MM.1S (cell line): ENCODE measurements around the gene ARSA.

ENCODE experiments used
- DNase-seq: peaks from one replicate; pipeline ENCODE4 v3.0.0-alpha.2; 2015
- H2AFZ ChIP-seq: fragments of 300-600 bp; sonication (generic); 2 replicates; pipeline ENCODE4 v1.6.0; 2016; ENCODE audit warnings: antibody characterized with exemption, low read length
- H3F3A ChIP-seq: fragments of 300-600 bp; sonication (generic); 2 replicates; pipeline ENCODE4 v1.6.1; 2016; ENCODE audit warnings: mild to moderate bottlenecking, antibody characterized with exemption, low read length, moderate library complexity, mixed read lengths; ENCODE audit not compliant: insufficient read depth
- H3K27ac ChIP-seq: fragments of 300-600 bp; sonication (generic); 2 replicates; pipeline ENCODE4 v1.5.1; 2016; ENCODE audit warnings: mild to moderate bottlenecking, low read length
- H3K27me3 ChIP-seq: fragments of 300-600 bp; sonication (generic); replicated peaks from 2 replicates; pipeline ENCODE4 v1.6.0; 2016; ENCODE audit warnings: low read length; ENCODE audit not compliant: insufficient read depth
- H3K36me3 ChIP-seq: fragments of 300-600 bp; sonication (generic); replicated peaks from 2 replicates; pipeline ENCODE4 v1.6.1; 2016; ENCODE audit warnings: mild to moderate bottlenecking, low read length, mixed read lengths; ENCODE audit not compliant: insufficient read depth
- H3K4me1 ChIP-seq: fragments of 300-600 bp; sonication (generic); 2 replicates; pipeline ENCODE4 v1.6.1; 2016; ENCODE audit warnings: low read length, mixed read lengths
- H3K4me2 ChIP-seq: fragments of 300-600 bp; sonication (generic); 2 replicates; pipeline ENCODE4 v1.6.0; 2016; ENCODE audit warnings: low read depth, low read length
- H3K4me3 ChIP-seq: fragments of 300-600 bp; sonication (generic); 2 replicates; pipeline ENCODE4 v1.5.1; 2016; ENCODE audit warnings: low read length, mixed read lengths
- H3K79me2 ChIP-seq: fragments of 300-600 bp; sonication (generic); 2 replicates; pipeline ENCODE4 v1.6.1; 2016; ENCODE audit warnings: mixed run types, low read length, mixed read lengths
- H3K9ac ChIP-seq: fragments of 300-600 bp; sonication (generic); 2 replicates; pipeline ENCODE4 v1.6.1; 2016; ENCODE audit warnings: low read length, mixed read lengths
- H3K9me2 ChIP-seq: fragments of 300-600 bp; sonication (generic); replicated peaks from 2 replicates; pipeline ENCODE4 v1.6.1; 2016; ENCODE audit warnings: mild to moderate bottlenecking, low read length, mixed read lengths; ENCODE audit not compliant: insufficient read depth
- H3K9me3 ChIP-seq: fragments of 300-600 bp; sonication (generic); replicated peaks from 2 replicates; pipeline ENCODE4 v1.6.1; 2016; ENCODE audit warnings: mild to moderate bottlenecking, low read length, mixed read lengths; ENCODE audit not compliant: insufficient read depth
- H4K20me1 ChIP-seq: fragments of 300-600 bp; sonication (generic); 2 replicates; pipeline ENCODE4 v1.6.1; 2016; ENCODE audit warnings: mild to moderate bottlenecking, low read length, moderate library complexity, mixed read lengths; ENCODE audit not compliant: insufficient read depth
- CTCF ChIP-seq: fragments of 300-600 bp; sonication (generic); IDR thresholded peaks from 2 replicates; pipeline ENCODE4 v1.5.1; 2016; ENCODE audit warnings: antibody characterized with exemption, low read length, mixed read lengths
- EZH2 ChIP-seq: fragments of 300-600 bp; sonication (generic); optimal IDR thresholded peaks from 2 replicates; pipeline ENCODE3; 2017; ENCODE audit warnings: low read depth, mild to moderate bottlenecking, antibody characterized with exemption, low read length, mixed read lengths
- EZH2phosphoT487 ChIP-seq: fragments of 300-600 bp; sonication (generic); IDR thresholded peaks from 2 replicates; pipeline ENCODE4 v1.6.1; 2018; ENCODE audit warnings: antibody characterized with exemption, low read length

ARSA gene

GRCh38 chr22:50606946-50607658 lies 20.9 kb downstream of the ARSA start:
- no peak for DNase-seq
- no peaks in the 10 kb centered on the region for H3K9me3 ChIP-seq
- H3K36me3 ChIP-seq = no peaks in the 10 kb centered on the region
- peaks cover 93% of the 10 kb centered on the region for H3K27me3 ChIP-seq
- H3F3A ChIP-seq = no peaks in the 10 kb centered on the region
- no peak overlapping the region for H3K27ac ChIP-seq
- no peak overlapping the region for H3K9ac ChIP-seq
- no peak for TF ChIP-seq EZH2
- no peak for TF ChIP-seq CTCF
- TF ChIP-seq EZH2phosphoT487 = no peak
- no peaks in the 10 kb centered on the region for H3K79me2 ChIP-seq
- no peaks in the 10 kb centered on the region for H4K20me1 ChIP-seq
- no peak overlapping the region for H3K4me2 ChIP-seq
- H3K4me3 ChIP-seq = no peak overlapping the region
- H3K9me2 ChIP-seq = no peaks in the 10 kb centered on the region
- H3K4me1 ChIP-seq = no peaks in the 10 kb centered on the region
- no peak overlapping the region for H2AFZ ChIP-seq

GRCh38 chr22:50606165-50606945 lies 21.6 kb downstream of the ARSA start:
- Histone ChIP-seq H3K4me1 (no peaks in the 10 kb centered on the region), H3F3A (no peaks in the 10 kb centered on the region), H3K4me3 (no peak overlapping the region), H3K36me3 (no peaks in the 10 kb centered on the region), H2AFZ (no peak overlapping the region), H3K9me2 (no peaks in the 10 kb centered on the region), H4K20me1 (no peaks in the 10 kb centered on the region), H3K9ac (no peak overlapping the region), H3K4me2 (no peak overlapping the region), H3K9me3 (no peaks in the 10 kb centered on the region), H3K27me3 (peaks cover 93% of the 10 kb centered on the region), H3K79me2 (no peaks in the 10 kb centered on the region), H3K27ac (no peak overlapping the region)
- no peak for DNase-seq
- TF ChIP-seq CTCF (peak; percentile 13; the same call in 1 of the 2 replicates), EZH2phosphoT487 (no peak)

- no peaks in the 10 kb centered on the region for H3K4me1 ChIP-seq
- no peak overlapping the region for H3K4me2 ChIP-seq
- H3K36me3 ChIP-seq = no peaks in the 10 kb centered on the region
- H3K9me2 ChIP-seq = no peaks in the 10 kb centered on the region
- H3K4me3 ChIP-seq = no peak overlapping the region
- H2AFZ ChIP-seq = no peak overlapping the region
- no peak overlapping the region for H3K27ac ChIP-seq
- H3F3A ChIP-seq = no peaks in the 10 kb centered on the region
- peaks cover 91% of the 10 kb centered on the region for H3K27me3 ChIP-seq
- H3K9ac ChIP-seq = no peak overlapping the region
- H3K79me2 ChIP-seq = no peaks in the 10 kb centered on the region
- TF ChIP-seq EZH2phosphoT487 (no peak), EZH2 (no peak), CTCF (no peak)
- no peak for DNase-seq
- H3K9me3 ChIP-seq = no peaks in the 10 kb centered on the region
- H4K20me1 ChIP-seq = no peaks in the 10 kb centered on the region
These were observed 22.3 kb downstream of the ARSA start for GRCh38 chr22:50605613-50606074.
